T-helper 1 cell treated with Interleukin-12 subunit alpha and Interleukin-12 subunit beta and Interleukin-4 antibody, amounts not matched to agents 30 ng/mL and 1 ng/mL, for 36 hours (primary cell): Measurements from ENCODE around the gene RFX3. TPM values are rescaled to one million over a fixed set of nuclear protein-coding genes. Genes with fewer than 3 reads are reported as not detected.

Experiments used
- intact Hi-C: fragments of 100-400 bp; cut with micrococcal nuclease; formaldehyde crosslinking; loops from one replicate; pipeline ENCODE4 v1.15.1; 2024
- total RNA-seq: library from RNA; stranded (reverse); gene quantifications from 2 replicates; pipeline ENCODE4 v1.2.3, GENCODE V29; 2022

Gene RFX3
- total RNA-seq, 1 donor from 2014 or later, result 13.5 TPM

DNA sequence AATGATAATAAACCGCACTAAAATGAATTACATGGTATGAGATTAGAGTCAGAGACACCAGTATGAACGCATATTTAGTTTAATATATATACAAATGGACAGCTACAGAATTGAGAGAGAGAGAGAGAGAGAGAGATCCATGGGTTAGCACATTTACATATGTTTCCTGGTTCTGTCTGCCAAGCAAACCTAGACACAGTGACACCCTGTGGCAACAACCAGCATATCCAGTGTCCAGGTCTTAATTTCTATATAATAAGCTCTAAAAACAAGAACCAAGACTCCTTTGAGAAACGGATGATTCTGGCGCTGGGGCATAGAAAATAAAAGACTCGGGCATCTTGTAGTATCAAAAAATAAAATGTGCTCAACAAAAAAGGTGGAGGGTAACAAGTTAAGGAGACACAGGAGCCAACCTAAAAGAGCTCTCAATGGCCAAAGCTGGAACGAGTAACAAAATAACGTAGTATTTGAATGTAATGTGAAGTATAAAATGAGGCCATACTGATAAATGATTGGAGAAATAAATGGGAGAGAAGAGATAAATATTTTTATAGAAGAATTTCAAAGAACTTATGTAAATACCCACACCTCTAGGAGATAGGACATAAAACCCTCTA, 84.5 kb downstream of the RFX3 start:
- intact Hi-C loops, result loop anchor here (1.0 to 5.0 kb wide), 4 partner anchors 111 to 584 kb away; no protein-coding TSS in a partner anchor

DNA sequence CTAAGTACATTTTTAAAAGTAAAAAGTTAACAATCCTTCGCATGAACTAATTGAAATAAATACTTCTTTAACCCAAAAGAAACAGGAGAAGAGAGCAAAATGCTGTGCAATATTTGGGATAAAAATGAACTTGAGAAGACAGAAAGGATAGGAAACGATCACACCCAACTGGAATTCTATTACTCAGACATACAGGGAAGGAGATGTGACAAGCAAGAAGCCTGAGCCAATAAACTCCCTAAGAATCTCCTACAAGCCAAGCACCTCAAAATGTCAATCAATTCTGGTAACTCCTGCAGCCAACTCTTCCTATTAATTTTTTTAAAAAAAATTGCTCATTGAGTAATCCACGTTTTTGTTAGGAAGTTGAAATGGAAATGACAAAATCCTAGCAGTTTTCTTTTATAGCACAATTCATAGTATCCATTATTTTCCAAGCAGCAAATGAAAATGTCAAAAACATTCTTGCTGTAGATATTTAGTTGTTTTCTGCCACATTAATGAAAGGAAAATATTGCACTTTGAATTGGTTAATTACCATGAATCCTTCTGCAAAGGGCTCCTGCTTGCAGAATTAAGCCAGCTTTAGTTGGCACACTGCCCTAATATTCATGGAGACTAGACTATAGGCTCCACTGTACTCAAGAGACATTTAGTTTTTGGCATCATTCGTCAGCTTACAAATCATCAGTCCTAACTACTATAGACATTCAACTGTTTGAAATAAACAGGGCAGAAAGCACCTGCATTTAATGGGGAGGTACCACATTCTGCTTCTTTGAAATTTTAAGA, 89.0 kb downstream of the RFX3 start:
- intact Hi-C loops, result no loop called here

DNA sequence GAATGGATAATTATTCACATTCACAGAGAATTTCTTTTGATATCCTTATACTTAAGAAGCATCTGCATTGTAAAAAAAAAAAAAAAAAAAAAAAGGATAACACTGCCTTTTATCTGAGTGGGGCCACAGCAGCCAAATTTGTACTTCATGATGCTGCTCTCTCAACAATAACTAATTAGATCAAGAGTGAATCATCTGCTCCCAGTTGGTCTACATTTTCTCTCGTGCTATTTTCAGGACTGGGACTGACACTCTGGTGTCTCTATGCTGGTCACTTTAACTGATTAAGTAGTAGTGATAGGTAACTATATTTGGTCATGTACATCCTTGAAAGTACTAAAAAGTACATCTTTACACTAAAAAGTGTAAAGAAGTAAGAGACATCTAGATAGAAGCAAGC, 90.1 kb downstream of the RFX3 start:
- intact Hi-C loops, result no loop called here

DNA sequence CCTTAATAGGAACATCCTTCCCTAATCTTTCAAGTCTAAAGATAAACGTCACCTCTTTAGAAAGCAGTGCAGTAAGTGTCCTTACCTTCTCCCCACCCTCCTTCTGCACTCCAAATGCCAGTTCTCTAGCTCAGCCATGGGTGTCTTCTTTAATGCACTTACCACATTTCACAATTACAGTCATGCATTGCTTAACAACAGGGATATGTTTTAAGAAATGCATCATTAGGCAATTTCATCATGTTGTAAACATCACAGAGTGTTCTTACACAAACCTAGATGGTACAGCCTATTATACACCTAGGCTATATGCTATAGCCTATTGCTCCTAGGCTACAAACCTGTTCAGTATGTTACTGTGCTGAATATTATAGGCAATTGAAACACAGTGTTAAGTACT, 91.2 kb downstream of the RFX3 start:
- intact Hi-C loops, result no loop called here

DNA sequence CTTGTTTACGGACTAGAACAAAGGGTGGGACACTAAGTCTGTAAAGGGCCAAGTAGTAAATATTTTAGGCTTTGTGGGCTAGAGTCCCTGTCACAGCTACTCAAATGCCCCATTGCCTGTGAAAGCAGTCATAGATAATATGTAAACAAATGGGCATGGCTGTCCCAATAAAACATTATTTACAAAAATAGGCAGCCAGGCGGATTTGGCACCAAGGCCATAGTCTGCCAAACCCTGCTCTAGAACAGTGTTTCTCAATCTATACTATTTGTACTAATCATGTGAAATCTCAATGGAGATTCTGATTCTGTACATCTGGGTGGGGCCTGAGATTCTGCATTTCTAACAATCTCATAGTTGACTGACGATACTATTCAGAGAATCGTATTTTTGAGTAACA, 92.0 kb downstream of the RFX3 start:
- intact Hi-C loops, result no loop called here

DNA sequence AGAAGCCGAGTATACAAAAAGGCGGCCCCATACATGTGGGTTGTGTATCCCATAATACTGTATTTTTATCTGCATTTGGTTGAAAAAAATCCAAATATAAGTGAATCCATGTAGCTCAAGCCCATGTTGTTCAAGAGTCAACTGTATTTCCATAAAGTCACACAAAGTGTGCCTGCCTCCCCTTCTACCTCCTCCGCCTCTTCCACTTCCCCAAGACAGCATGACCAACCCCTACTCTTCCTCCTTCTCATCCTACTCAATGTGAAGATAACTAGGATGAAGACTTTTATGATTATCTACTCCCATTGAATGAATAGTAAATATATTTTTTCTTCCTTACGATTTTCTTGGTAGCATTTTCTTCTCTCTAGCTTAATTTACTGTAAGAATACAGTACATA, 92.7 kb downstream of the RFX3 start:
- intact Hi-C loops, result no loop called here

DNA sequence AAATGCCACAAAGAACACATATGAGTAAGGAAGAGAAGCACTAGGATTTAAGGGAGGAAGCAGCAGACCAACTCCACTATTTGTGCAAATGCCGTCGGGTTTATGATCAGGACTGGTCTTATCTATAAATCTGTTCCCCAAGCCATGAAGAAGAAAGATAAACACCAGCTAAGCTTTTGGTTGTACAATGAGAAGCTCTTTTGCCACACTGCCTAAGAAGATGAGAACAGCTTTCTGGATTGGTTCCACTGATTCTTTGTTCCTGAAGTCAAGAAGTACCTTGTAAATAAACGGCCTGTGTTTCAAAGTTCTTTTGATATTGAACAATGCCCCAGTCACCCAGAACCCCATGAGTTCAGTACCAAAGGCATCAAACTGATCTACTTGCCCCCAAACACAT, 93.9 kb downstream of the RFX3 start:
- intact Hi-C loops, result no loop called here

DNA sequence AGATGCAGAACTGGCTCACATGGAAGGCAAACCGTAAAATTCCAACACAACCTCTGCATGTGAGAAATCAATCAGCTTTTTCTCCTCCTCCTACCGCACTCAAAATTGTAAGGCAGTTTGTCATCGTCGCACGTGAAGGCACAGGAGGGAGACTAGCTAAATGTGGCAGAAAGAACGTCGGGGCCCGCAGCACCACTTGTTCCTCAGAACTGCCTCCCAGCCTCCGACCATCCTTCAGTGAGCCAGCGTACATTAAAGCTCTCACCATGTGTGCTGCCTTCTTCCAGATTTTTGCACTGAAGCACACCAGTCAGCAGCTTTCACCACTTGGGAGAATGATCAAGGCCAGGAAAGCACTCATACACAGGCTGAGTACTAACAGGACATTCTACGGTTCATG, 105.9 kb downstream of the RFX3 start:
- intact Hi-C loops, result no loop called here

DNA sequence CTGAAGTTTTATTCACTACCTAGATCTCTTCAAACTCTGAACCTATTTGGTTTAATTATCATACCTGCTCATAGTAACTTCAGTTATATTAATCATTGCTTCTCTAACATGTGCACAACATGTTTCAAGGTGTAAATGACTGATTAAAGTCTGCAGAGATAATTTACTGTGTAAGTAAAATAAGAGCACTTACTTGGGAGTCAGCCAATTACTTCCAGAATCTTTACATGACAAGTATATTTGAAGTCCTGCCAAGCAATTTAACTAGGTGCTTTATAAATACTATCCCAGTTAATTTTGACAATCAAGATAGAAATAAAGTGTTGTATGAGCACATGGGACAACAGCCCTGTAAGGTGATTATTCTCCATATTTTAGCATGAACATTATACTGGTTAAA, 109.9 kb downstream of the RFX3 start:
- intact Hi-C loops, result no loop called here

DNA sequence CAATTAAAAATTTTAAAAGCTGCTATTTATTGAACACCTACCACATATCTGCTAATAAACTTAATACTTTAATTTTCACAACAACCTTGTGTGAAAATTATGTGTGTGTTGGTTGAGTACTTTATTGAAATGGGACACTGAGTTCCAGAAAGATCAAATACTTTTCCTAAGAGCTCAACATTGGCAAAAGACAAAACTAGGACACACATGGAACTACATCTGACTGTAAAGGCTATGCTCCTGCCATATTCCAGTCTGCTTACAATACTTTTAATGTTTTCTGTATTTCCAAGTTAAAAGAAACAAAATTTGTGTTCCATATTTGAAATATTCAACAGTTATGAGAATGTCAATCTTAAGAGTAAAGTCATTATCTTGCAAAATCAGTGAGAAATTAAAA, 111.8 kb downstream of the RFX3 start:
- intact Hi-C loops, result no loop called here

DNA sequence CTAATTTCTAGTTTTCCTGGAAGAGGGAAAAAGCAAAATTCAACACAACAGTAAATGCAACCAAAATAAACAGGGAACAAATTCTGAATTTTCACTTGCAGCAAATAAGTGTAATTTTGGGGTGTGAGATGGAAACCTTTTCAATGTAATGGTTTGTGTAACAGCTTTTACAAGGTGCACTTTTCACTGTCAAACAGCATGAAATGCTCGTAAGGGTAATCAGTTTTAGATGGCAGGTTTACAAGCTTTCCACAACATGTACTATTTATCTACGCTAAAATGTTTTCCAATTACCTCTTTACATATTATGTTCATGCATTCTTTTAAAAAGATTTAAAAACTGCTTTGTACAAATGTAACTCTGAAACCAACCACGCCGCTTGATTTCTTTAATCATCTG, 115.3 kb downstream of the RFX3 start:
- intact Hi-C loops, result no loop called here

DNA sequence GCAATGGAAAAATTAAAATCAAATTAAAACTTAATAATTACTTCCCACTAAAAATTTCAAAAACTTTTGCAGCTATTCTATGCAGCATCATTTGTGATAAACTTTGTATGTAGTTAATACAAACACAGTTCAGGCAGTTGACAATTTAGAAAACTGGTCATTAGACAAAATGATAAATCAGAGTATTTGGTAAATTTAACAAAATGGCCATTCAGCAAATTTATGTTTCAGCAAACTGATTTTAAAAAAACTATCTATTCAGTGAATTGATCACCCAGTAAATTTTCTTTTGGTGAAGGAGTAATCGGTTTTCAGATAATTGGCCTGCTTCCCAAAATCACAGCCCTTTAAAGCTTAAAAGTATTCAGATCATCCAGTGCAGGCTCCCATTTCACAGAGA, 116.3 kb downstream of the RFX3 start:
- intact Hi-C loops, result no loop called here

DNA sequence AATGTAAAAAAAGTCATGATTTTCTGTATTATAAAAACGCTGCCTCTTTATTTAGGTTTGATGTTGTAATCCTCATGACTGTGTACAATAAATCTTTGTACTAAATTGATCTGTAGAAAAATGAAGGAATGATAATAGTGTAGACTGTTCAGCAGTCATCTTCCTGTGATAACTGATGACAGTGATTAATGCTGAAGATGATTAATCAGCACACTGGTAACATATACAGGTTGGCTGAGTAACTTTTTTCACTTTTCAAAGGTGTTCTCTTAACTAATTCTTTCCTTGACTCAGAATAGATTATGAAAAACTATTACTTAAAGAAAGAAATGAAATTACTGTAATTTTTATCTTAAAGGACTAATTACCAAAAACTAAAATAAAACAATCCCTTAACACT, 122.5 kb downstream of the RFX3 start:
- intact Hi-C loops, result no loop called here

DNA sequence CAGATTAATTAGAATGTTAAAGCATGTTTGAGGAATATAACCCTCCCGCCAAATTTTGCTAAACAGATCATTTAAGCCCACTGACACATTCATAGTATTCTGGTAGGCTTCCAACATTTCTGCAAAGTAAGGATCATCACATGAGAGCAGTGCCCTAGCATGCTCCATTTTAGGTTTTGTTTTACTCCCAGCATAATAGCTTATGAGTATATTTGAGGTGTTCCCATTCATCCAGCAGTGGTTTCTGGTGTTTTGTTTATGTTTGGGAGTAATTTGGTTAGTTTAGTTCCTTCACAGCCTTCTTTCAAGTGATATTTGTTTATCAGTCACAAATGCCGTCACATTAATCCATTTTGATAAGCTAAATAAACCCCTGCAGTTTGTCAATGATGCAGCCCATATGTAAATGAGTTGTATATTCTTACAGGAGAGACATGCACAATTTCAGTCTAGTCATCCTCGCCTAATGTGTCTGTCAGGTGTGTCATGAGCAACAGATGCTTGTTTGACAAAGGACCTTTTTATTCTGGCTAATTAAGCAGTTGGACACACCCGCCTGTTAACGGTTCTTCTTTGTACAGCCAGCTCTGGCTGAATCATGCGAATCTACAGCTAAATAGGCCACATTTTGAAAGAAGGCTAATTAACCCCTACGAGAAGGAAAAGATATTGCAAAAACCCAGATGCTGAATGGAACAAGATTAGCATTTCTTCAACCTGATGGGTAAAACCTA, 124.4 kb downstream of the RFX3 start:
- intact Hi-C loops, result no loop called here

DNA sequence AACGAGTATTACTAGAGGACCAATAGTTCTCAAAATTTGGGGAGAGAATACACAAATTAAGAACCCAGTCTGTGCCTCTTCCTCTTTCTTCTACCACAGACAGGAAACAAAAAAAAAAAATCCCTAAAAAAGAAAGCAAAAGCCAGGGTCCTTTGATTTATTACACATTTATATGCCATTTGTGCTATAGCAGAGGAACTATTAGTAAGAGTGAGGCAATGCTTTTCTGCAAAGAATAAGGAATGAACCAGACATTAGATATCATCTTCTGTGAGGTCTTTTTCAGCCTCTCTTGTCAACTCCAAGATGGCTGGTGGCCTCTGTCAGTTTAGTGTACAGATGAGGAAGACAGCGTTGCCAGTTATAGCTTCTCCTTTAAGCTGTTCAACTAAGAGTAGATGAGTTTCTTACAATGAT, 127.6 kb downstream of the RFX3 start:
- intact Hi-C loops, result loop anchor here (1.0 kb wide), 1 partner anchor 12 kb away; no protein-coding TSS in a partner anchor

DNA sequence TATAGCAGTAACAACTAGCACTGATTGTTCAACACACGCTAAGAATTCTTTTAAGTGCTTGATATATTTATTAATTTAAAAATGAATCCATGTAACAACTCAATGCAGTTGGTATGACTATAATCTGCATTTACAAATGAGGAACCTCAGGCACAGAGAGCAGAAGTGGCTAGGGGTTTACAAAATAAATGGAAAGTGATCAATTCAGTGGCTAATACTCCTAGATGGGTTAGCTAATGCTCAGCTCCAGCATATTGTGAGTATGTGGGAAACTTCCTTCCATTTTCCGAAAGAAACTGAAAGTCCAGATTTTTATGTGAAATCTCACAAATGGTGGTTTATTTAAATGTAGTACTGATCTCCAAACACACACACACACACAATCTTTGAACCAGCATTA, 128.0 kb downstream of the RFX3 start:
- intact Hi-C loops, result loop anchor here (1.0 kb wide), 1 partner anchor 11 kb away; no protein-coding TSS in a partner anchor

DNA sequence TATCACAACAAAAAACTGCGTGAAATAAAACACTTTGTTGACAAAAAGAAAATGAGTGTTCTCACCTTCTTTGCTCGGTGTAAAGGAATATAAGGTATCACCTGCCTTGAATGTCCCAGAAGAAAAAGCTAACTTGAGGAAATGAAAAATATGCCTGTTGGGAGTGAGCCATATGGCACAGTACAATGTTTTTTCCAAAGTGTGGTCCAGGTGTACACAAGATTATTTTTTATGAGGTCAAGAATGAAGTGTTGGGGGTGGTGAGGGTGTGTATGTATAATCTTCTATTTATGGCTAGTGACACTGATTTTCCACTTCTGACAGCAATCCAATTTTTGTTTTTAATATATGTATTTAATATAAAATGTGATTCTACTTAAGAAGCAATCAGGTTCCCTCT, 134.4 kb downstream of the RFX3 start:
- intact Hi-C loops, result no loop called here

DNA sequence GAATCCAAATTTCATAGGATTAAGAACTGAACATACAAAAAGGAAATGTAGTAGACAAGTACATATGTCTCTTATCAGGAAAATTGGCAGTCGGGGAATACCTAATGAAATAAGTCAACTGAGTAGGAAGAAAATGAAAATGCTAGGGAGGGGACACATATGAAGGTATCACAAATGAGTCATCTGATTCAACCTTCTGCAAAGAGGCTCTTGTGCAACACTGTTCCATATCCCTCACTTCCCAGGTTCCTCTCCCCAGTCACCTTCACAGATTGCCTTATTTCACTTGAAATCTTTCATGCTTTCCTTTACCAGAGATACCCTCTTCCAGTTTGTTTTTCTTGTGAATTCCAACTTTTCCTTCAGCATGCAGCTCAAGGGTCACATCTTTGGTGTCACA, 139.0 kb downstream of the RFX3 start:
- intact Hi-C loops, result loop anchor here (1.0 to 5.0 kb wide), 3 partner anchors 12 to 140 kb away; partner anchors contain the start of gene RFX3

DNA sequence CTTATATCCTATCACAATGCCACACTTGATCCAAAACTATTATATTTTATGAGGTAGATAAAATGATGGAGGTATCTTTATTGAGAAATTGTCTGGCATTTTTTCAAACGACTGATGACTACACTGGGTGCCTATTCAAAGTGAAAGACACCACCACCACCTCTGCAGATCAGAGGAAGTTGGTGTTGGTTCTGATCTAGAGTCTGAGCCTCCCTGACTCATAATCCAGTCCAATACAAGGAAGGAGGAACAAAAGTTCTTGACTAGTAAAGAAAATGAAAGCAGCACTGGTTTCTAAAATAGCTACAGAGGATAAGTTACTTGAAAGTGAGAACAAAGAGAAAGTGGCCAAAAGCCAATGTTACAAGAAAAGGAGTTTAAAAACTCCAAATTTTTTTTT, 139.9 kb downstream of the RFX3 start:
- intact Hi-C loops, result loop anchor here (1.0 to 5.0 kb wide), 3 partner anchors 12 to 141 kb away; partner anchors contain the start of gene RFX3

DNA sequence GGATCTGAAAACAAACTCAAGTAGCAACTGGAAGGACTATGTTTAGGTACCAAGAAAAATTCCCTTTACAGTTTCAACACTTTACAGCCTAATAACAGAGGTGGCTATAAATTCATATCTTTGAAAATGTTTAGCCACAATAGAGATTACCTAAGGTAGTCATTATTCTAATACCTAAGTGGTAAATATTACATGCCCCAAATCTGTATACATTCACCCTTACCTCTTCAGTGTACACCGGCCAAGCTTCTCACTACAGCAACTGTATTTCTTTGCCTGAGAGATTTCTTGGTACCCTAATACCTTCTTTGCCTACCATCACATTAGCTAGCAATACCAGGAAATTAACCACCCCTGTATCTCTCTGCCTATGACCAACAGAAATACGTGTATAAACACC, 154.0 kb downstream of the RFX3 start:
- intact Hi-C loops, result no loop called here

DNA sequence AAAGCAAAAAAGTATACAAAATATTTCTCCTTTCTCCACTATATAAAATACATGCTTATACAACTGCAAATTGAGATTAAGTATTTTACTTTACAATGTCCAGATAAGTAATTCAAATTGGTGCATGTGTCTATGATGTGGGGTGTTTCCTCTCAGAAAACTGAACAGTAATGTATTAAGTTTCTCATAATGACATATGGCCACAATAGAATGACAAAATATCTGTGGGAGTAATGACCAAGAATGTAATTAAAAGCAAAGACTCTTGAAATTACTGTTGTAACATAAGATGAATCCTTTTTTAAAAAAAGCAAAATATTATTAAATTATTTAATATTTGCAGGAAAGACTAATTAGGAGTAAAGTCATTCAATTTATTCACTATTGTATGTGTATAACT, 155.1 kb downstream of the RFX3 start:
- intact Hi-C loops, result no loop called here

DNA sequence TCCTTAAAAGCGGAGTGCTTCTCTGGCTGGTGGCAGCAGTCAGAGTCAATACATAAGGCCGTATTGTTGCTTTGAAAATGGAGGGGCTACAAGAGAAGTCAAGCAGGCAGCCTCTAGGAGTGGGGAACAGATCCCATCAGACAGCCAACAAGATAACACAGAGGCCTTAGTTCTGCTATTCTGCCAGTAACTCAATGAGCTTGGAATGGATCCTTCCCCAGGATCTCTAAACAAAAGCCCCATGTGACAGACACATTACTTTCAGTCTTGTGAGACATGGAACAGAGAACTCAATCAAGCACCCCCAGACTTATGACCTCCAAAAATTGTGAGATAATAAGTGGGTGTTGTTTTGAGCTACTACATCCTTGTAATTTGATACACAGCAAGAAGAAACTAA, 158.6 kb downstream of the RFX3 start:
- intact Hi-C loops, result no loop called here
